ENCODE data around the gene ASB4. TPM values are rescaled to one million over a fixed set of nuclear protein-coding genes. Genes with fewer than 3 reads are reported as not detected.

Gene ASB4
- total RNA-seq, 1 experiment from 2014 or later: not detected

DNA sequence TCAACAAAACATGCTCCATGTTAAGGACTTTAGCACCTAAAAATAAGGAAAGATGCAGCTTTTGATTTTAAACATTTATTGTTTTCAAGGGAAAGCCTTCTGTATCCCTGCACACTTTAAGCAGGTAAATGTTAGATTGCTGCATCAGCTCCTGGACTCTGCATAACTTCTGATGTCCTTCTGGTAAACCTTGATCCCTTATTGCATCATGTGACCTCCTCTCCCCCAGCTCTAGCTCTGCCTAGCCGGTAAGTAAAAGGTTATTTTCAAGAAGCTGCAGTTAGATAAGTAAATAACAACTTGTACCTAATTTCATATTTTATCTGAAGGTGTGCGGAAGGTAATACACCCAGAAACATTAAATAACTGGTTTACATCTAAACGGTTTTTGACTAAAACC lies 73.1 kb downstream of the ASB4 start:
- no peaks in the 10 kb centered on the region for H3K9me2 ChIP-seq (replicated peaks; ENCODE audit: insufficient read depth, low read length)
- H3K4me2 ChIP-seq (ENCODE audit: low read depth, low read length, poor library complexity, severe bottlenecking): no peak overlapping the region
- H3K27ac ChIP-seq (ENCODE audit: low read length): no peak overlapping the region
- H3K79me2 ChIP-seq (ENCODE audit: low read length): no peaks in the 10 kb centered on the region
- DNase-seq: no peak
- no peaks in the 10 kb centered on the region for H3K36me3 ChIP-seq (ENCODE audit: insufficient read depth, low read length)
- H3K4me3 ChIP-seq (ENCODE audit: low read length): no peak overlapping the region
- H2AFZ ChIP-seq (ENCODE audit: low read length): no peak overlapping the region
- no peaks in the 10 kb centered on the region for H3K27me3 ChIP-seq (ENCODE audit: low read length)
- H4K20me1 ChIP-seq (ENCODE audit: insufficient read depth, low read depth, low read length): no peaks in the 10 kb centered on the region
- H3K4me1 ChIP-seq (ENCODE audit: low read length): no peaks in the 10 kb centered on the region
- H3K9me3 ChIP-seq (ENCODE audit: low read length): no peaks in the 10 kb centered on the region
- no peak overlapping the region for H3K9ac ChIP-seq (ENCODE audit: low read length)

DNA sequence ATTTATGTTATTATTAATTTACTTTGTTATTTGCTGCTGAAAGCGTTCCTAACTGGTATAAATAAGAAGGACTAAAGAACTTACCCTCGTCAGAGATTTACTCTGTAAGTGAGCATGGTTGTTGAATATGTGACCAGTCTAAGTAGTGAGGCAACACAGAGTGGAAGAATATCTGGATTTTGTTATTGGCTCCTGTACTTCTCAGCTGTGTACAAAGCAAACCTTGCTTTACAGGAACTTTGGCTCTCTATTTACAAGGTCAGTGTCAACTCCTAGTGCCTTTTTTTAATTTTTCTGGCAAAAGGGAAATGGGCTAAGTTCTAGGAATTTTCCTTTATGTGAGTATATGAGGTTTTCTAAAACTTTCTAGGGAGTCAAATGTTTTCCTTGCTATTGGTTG lies 74.9 kb downstream of the ASB4 start:
- no peaks in the 10 kb centered on the region for H3K36me3 ChIP-seq (ENCODE audit: insufficient read depth, low read length)
- H3K9ac ChIP-seq (ENCODE audit: low read length): no peak overlapping the region
- H3K4me1 ChIP-seq (ENCODE audit: low read length): no peaks in the 10 kb centered on the region
- H2AFZ ChIP-seq (ENCODE audit: low read length): no peak overlapping the region
- H3K79me2 ChIP-seq (ENCODE audit: low read length): no peaks in the 10 kb centered on the region
- no peak overlapping the region for H3K4me3 ChIP-seq (ENCODE audit: low read length)
- no peaks in the 10 kb centered on the region for H3K27me3 ChIP-seq (ENCODE audit: low read length)
- no peaks in the 10 kb centered on the region for H3K9me2 ChIP-seq (replicated peaks; ENCODE audit: insufficient read depth, low read length)
- DNase-seq: no peak
- no peak overlapping the region for H3K27ac ChIP-seq (ENCODE audit: low read length)
- no peaks in the 10 kb centered on the region for H4K20me1 ChIP-seq (ENCODE audit: insufficient read depth, low read depth, low read length)
- H3K9me3 ChIP-seq (ENCODE audit: low read length): no peaks in the 10 kb centered on the region
- H3K4me2 ChIP-seq (ENCODE audit: low read depth, low read length, poor library complexity, severe bottlenecking): no peak overlapping the region

DNA sequence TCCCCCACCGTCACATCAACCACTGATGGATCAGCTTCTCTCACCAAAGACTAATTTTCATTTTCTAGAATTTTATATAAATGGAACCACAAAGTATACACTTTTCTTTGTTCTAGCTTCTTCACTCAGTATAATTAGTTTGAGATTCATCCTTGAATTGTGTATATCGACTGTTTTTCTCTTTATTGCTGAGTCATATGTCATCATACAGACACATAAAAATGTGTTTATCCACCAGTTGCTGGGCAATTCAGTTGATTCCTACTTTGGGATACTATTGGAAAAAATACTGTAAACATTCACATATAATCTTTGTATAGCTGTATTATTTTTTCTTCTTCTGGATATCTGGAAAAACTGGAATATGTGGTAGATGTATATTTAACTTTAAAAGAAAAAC lies 84.0 kb downstream of the ASB4 start:
- Histone ChIP-seq H3K4me2 (ENCODE audit: low read depth, low read length, poor library complexity, severe bottlenecking) (no peak overlapping the region), H4K20me1 (ENCODE audit: insufficient read depth, low read depth, low read length) (no peaks in the 10 kb centered on the region), H3K9me2 (replicated peaks; ENCODE audit: insufficient read depth, low read length) (no peaks in the 10 kb centered on the region), H3K4me1 (ENCODE audit: low read length) (no peaks in the 10 kb centered on the region), H3K27me3 (ENCODE audit: low read length) (no peaks in the 10 kb centered on the region), H3K36me3 (ENCODE audit: insufficient read depth, low read length) (no peaks in the 10 kb centered on the region), H3K9ac (ENCODE audit: low read length) (no peak overlapping the region), H2AFZ (ENCODE audit: low read length) (no peak overlapping the region), H3K9me3 (ENCODE audit: low read length) (no peaks in the 10 kb centered on the region), H3K27ac (ENCODE audit: low read length) (no peak overlapping the region), H3K4me3 (ENCODE audit: low read length) (no peak overlapping the region), H3K79me2 (ENCODE audit: low read length) (no peaks in the 10 kb centered on the region)
- no peak for DNase-seq

DNA sequence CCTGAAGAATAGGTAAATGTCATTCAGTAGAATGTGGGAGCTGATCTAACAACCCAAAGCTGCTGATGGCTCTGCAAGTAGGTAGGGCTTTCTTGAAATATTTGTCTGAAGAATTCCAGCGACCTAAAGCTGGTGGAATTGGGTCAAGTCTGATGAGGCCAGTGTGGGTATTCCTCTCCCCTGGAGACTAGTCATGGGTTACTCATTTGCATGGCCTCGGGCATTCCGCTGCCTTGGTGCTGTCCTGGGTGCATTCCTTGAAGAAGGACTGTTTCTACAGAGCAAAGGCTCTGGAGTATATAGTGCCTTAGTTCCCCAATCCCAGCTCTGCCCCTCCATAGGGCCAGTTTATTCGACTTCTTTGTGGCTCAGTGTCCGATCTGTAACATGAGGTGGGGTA lies 91.4 kb downstream of the ASB4 start:
- no peaks in the 10 kb centered on the region for H3K9me3 ChIP-seq (ENCODE audit: low read length)
- no peaks in the 10 kb centered on the region for H3K36me3 ChIP-seq (ENCODE audit: insufficient read depth, low read length)
- H3K4me1 ChIP-seq (ENCODE audit: low read length): no peaks in the 10 kb centered on the region
- no peaks in the 10 kb centered on the region for H3K79me2 ChIP-seq (ENCODE audit: low read length)
- no peak overlapping the region for H3K4me2 ChIP-seq (ENCODE audit: low read depth, low read length, poor library complexity, severe bottlenecking)
- no peaks in the 10 kb centered on the region for H3K27me3 ChIP-seq (ENCODE audit: low read length)
- DNase-seq: no peak
- no peak overlapping the region for H3K9ac ChIP-seq (ENCODE audit: low read length)
- no peak overlapping the region for H2AFZ ChIP-seq (ENCODE audit: low read length)
- H3K4me3 ChIP-seq (ENCODE audit: low read length): no peak overlapping the region
- no peaks in the 10 kb centered on the region for H4K20me1 ChIP-seq (ENCODE audit: insufficient read depth, low read depth, low read length)
- no peaks in the 10 kb centered on the region for H3K9me2 ChIP-seq (replicated peaks; ENCODE audit: insufficient read depth, low read length)
- no peak overlapping the region for H3K27ac ChIP-seq (ENCODE audit: low read length)

DNA sequence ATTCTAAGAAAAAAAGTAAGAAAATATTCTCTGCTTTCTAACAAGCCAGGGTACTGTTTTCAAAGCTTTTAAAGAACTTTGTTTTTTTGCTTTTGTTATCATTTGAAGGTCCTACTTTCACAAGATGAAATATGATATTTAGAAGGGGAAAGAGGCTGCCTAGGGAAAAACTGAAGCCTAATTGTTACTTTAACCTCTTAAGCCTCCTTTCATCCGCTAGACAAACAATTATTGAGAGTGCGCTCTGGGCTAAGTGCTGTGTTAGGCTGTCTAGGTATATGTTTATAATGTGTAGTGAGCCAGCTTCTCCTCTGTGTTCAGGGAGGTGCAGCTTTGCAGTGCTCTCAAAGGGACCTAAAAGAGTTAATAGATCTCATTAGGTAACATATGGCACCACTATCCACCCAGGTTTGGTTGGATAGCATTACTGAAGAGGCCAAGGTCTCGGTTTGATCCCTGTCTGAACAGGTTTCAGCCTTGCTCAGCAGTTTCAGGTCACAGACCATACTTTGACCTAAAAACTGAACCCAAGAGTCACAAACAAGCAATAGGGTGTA lies 92.6 kb downstream of the ASB4 start:
- no peak overlapping the region for H2AFZ ChIP-seq (ENCODE audit: low read length)
- no peak overlapping the region for H3K9ac ChIP-seq (ENCODE audit: low read length)
- H3K9me2 ChIP-seq (replicated peaks; ENCODE audit: insufficient read depth, low read length): no peaks in the 10 kb centered on the region
- no peaks in the 10 kb centered on the region for H4K20me1 ChIP-seq (ENCODE audit: insufficient read depth, low read depth, low read length)
- no peaks in the 10 kb centered on the region for H3K36me3 ChIP-seq (ENCODE audit: insufficient read depth, low read length)
- H3K9me3 ChIP-seq (ENCODE audit: low read length): no peaks in the 10 kb centered on the region
- no peak overlapping the region for H3K27ac ChIP-seq (ENCODE audit: low read length)
- H3K4me2 ChIP-seq (ENCODE audit: low read depth, low read length, poor library complexity, severe bottlenecking): no peak overlapping the region
- no peaks in the 10 kb centered on the region for H3K4me1 ChIP-seq (ENCODE audit: low read length)
- H3K4me3 ChIP-seq (ENCODE audit: low read length): no peak overlapping the region
- H3K27me3 ChIP-seq (ENCODE audit: low read length): no peaks in the 10 kb centered on the region
- H3K79me2 ChIP-seq (ENCODE audit: low read length): no peaks in the 10 kb centered on the region
- no peak for DNase-seq

DNA sequence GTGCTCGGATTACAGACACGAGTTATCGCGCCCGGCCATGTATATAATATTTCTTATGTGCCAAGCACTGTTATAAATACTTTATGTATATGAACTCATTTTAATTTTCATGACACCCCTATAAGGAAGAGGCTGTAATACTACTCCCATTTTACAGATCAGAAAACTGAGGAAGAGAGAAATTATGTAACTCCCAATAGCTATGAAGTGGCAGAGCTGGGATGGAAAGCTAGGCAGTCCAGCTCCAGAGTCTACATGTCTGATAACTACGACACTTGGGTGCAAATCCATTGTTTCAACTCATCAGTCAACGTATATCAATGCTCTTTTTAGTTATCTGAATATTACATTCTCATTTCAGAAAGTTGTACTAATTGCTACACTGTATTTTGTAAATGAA lies 93.6 kb downstream of the ASB4 start:
- H3K9me3 ChIP-seq (ENCODE audit: low read length): no peaks in the 10 kb centered on the region
- H3K4me2 ChIP-seq (ENCODE audit: low read depth, low read length, poor library complexity, severe bottlenecking): no peak overlapping the region
- no peaks in the 10 kb centered on the region for H3K36me3 ChIP-seq (ENCODE audit: insufficient read depth, low read length)
- no peak for DNase-seq
- H3K4me1 ChIP-seq (ENCODE audit: low read length): no peaks in the 10 kb centered on the region
- H3K27me3 ChIP-seq (ENCODE audit: low read length): no peaks in the 10 kb centered on the region
- no peak overlapping the region for H3K4me3 ChIP-seq (ENCODE audit: low read length)
- H3K9ac ChIP-seq (ENCODE audit: low read length): no peak overlapping the region
- no peak overlapping the region for H2AFZ ChIP-seq (ENCODE audit: low read length)
- H4K20me1 ChIP-seq (ENCODE audit: insufficient read depth, low read depth, low read length): no peaks in the 10 kb centered on the region
- H3K27ac ChIP-seq (ENCODE audit: low read length): no peak overlapping the region
- H3K9me2 ChIP-seq (replicated peaks; ENCODE audit: insufficient read depth, low read length): no peaks in the 10 kb centered on the region
- H3K79me2 ChIP-seq (ENCODE audit: low read length): no peaks in the 10 kb centered on the region

DNA sequence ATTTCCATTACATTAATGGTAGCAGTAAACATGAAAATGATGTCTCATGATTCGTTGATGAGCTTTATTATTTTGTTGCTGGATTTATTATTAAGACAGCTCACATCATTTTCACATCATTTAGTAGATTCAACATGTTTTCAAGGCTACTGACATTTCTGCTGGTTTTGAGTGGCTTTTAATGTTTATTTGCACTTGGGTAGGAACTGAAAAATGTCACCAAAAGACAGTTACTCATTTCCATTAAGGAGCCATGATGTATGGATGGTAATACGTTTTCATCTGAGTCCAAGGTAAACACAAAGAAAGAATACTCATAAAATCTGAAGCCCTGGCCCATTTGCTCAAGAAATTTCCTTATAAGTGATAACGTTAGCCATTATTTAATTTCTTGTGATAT lies 95.7 kb downstream of the ASB4 start:
- Histone ChIP-seq H2AFZ (ENCODE audit: low read length) (no peak overlapping the region), H3K9me3 (ENCODE audit: low read length) (no peaks in the 10 kb centered on the region), H3K9ac (ENCODE audit: low read length) (no peak overlapping the region), H3K27me3 (ENCODE audit: low read length) (no peaks in the 10 kb centered on the region), H3K4me3 (ENCODE audit: low read length) (no peak overlapping the region), H3K9me2 (replicated peaks; ENCODE audit: insufficient read depth, low read length) (no peaks in the 10 kb centered on the region), H3K4me1 (ENCODE audit: low read length) (no peaks in the 10 kb centered on the region), H4K20me1 (ENCODE audit: insufficient read depth, low read depth, low read length) (no peaks in the 10 kb centered on the region), H3K36me3 (ENCODE audit: insufficient read depth, low read length) (no peaks in the 10 kb centered on the region), H3K4me2 (ENCODE audit: low read depth, low read length, poor library complexity, severe bottlenecking) (no peak overlapping the region), H3K27ac (ENCODE audit: low read length) (no peak overlapping the region), H3K79me2 (ENCODE audit: low read length) (no peaks in the 10 kb centered on the region)
- no peak for DNase-seq

DNA sequence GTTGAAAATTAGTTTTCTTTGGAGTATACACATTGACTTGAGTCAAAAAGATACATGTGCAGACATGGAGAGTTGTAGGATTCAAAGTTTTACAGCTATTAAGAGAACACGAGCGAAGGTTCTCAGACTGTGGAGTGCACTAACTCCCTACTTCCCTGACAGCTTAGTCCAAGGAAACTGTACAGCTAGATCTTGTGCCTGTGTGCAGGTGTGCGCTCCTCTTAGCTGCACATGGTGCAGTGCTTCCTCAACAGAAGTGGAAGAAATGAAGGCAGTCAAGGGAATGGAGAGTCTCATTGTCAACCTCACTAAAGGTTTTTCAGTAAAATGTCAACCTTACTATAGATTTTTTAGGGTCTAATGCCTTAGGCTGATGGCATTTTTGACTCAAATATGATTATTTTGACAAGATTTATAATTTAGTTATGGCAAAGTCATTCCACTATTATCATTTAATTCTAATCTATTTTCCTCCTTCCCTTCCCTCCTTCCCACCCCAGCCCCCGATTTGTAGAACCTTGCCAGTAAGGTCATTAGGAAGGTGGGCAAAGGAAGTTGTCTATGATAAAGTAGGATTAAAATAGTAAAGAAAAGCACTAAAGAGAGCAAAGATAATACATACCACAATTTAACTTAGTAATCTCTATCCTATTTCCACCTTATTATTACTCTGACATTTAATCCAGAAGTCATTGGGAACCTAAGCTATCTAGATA lies 97.0 kb downstream of the ASB4 start:
- Histone ChIP-seq H3K9me2 (replicated peaks; ENCODE audit: insufficient read depth, low read length) (no peaks in the 10 kb centered on the region), H3K4me2 (ENCODE audit: low read depth, low read length, poor library complexity, severe bottlenecking) (no peak overlapping the region), H4K20me1 (ENCODE audit: insufficient read depth, low read depth, low read length) (no peaks in the 10 kb centered on the region), H2AFZ (ENCODE audit: low read length) (no peak overlapping the region), H3K27me3 (ENCODE audit: low read length) (no peaks in the 10 kb centered on the region), H3K79me2 (ENCODE audit: low read length) (no peaks in the 10 kb centered on the region), H3K36me3 (ENCODE audit: insufficient read depth, low read length) (no peaks in the 10 kb centered on the region), H3K4me3 (ENCODE audit: low read length) (no peak overlapping the region), H3K27ac (ENCODE audit: low read length) (no peak overlapping the region), H3K9me3 (ENCODE audit: low read length) (no peaks in the 10 kb centered on the region), H3K4me1 (ENCODE audit: low read length) (no peaks in the 10 kb centered on the region), H3K9ac (ENCODE audit: low read length) (no peak overlapping the region)
- no peak for DNase-seq
